Uterus (tissue), 2 donors: ENCODE data around the gene ADAMTS12.

Experiments used
- POLR2A ChIP-seq, 2 donors: fragments of 450-650 bp; IDR thresholded peaks; one replicate each; pipeline ENCODE4 v1.6.1; 2016; ENCODE audit warnings: antibody characterized with exemption in 2 of 2, mild to moderate bottlenecking in 1 of 2, moderate library complexity in 1 of 2
- TF ChIP-seq, protein P1 (sequence below), 4 experiments: fragments of 200-600 bp in 2 of 4; fragments of 450-650 bp in 2 of 4; sonication (generic) in 2 of 4; IDR thresholded peaks; one replicate each; pipeline ENCODE4 v1.5.1; 2016 to 2019; ENCODE audit warnings: antibody characterized with exemption in 4 of 4, mild to moderate bottlenecking in 2 of 4, moderate library complexity in 1 of 4

DNA sequence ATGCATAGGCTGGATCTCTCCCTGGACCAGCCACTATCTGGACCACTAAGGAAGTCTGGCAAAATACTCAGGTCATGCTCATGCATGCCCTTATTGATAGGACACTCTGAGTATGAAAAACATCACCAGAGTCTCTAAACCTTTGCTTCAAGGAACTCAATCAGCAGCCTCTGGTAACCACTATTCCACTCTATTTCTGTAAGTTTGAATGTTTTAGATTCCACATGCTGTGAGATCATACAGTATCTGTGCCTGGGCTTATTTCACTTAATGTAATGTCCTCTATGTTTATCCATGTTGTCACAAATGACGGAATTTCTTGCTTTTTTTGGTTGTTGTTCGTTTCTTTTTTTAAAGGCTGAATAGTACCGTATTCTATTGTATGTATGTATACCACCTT lies 382.8 kb downstream of the ADAMTS12 start:
- TF ChIP-seq, protein P1, sequence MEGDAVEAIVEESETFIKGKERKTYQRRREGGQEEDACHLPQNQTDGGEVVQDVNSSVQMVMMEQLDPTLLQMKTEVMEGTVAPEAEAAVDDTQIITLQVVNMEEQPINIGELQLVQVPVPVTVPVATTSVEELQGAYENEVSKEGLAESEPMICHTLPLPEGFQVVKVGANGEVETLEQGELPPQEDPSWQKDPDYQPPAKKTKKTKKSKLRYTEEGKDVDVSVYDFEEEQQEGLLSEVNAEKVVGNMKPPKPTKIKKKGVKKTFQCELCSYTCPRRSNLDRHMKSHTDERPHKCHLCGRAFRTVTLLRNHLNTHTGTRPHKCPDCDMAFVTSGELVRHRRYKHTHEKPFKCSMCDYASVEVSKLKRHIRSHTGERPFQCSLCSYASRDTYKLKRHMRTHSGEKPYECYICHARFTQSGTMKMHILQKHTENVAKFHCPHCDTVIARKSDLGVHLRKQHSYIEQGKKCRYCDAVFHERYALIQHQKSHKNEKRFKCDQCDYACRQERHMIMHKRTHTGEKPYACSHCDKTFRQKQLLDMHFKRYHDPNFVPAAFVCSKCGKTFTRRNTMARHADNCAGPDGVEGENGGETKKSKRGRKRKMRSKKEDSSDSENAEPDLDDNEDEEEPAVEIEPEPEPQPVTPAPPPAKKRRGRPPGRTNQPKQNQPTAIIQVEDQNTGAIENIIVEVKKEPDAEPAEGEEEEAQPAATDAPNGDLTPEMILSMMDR (IDR thresholded peaks at IDR 0.05): no peak
- TF ChIP-seq POLR2A (IDR thresholded peaks at IDR 0.05): no peak
